ENCODE measurements around the gene STARD8. TPM values are rescaled to one million over a fixed set of nuclear protein-coding genes. Genes with fewer than 3 reads are reported as not detected.

STARD8 gene
- total RNA-seq, 1 experiment from 2014 or later, result not detected

DNA sequence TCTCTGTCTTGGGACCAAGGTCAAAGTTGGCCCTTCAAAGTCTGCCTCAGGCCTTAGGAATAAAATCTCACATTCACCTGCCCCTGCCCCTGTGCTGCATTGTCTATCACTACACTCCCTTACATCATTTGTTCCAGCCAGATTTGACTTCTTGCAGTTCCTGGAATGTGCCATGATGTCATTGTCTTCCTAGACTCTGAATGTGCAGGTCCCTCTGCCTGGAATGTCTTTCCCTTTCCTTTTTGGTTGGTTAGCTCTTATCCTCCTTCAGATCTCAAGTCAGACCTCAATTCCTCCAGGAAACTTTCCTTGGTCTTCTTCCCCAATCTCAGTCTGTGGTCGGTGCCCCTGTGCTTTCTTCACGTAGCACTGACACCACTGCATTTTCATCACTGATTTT, 113.6 kb downstream of the STARD8 start:
- Mint-ChIP-seq H3K27me3 (ENCODE audit: insufficient read depth, unreplicated experiment) (peaks cover 6% of the 10 kb centered on the region), H3K9me3 (ENCODE audit: unreplicated experiment) (no peaks in the 10 kb centered on the region)

DNA sequence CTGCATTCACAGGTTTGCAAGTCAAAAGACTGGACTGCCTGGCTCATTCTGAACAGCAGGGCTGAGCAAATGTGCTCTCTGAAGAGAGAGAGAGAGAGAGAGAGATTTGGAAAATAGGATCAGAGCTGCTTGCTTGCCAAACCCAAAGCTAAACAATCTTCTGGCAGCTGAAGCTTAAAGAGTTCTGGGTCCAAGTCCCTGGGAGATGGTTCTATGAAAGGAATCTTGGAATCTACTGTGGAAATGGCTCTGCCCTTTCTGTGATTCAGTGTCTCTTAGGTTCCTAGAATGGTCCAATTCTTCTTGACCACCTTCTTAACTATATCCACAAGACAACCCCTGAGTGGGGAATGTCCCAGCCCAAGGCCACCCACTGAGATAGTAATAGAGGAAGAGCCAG, 115.3 kb downstream of the STARD8 start:
- peaks cover 10% of the 10 kb centered on the region for H3K27me3 Mint-ChIP-seq (ENCODE audit: insufficient read depth, unreplicated experiment)
- H3K4me3 Mint-ChIP-seq (ENCODE audit: unreplicated experiment), result no peak overlapping the region
- H3K4me1 Mint-ChIP-seq (ENCODE audit: low read depth, unreplicated experiment), result no peaks in the 10 kb centered on the region
- Histone ChIP-seq H3K27me3 (replicated peaks; ENCODE audit: control insufficient read depth, insufficient read depth, low read length) (no peaks in the 10 kb centered on the region), H3K9me3 (no peaks in the 10 kb centered on the region), H3K4me3 (ENCODE audit: low read depth, low read length) (no peak overlapping the region), H3K36me3 (ENCODE audit: control insufficient read depth, insufficient read depth, low read length) (no peaks in the 10 kb centered on the region), H3K4me1 (no peaks in the 10 kb centered on the region)
- intact Hi-C loops (cut with micrococcal nuclease; ENCODE audit: unreplicated experiment), result no loop called here
- H3K27ac Mint-ChIP-seq (ENCODE audit: unreplicated experiment), result no peak overlapping the region
- H3K9me3 Mint-ChIP-seq (ENCODE audit: unreplicated experiment), result no peaks in the 10 kb centered on the region
- H3K36me3 Mint-ChIP-seq (ENCODE audit: insufficient read depth, unreplicated experiment), result no peaks in the 10 kb centered on the region
- TF ChIP-seq, protein P1, sequence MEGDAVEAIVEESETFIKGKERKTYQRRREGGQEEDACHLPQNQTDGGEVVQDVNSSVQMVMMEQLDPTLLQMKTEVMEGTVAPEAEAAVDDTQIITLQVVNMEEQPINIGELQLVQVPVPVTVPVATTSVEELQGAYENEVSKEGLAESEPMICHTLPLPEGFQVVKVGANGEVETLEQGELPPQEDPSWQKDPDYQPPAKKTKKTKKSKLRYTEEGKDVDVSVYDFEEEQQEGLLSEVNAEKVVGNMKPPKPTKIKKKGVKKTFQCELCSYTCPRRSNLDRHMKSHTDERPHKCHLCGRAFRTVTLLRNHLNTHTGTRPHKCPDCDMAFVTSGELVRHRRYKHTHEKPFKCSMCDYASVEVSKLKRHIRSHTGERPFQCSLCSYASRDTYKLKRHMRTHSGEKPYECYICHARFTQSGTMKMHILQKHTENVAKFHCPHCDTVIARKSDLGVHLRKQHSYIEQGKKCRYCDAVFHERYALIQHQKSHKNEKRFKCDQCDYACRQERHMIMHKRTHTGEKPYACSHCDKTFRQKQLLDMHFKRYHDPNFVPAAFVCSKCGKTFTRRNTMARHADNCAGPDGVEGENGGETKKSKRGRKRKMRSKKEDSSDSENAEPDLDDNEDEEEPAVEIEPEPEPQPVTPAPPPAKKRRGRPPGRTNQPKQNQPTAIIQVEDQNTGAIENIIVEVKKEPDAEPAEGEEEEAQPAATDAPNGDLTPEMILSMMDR (IDR thresholded peaks at IDR 0.05; ENCODE audit: insufficient read depth in 1 of 2, low read depth in 1 of 2, low read length in 1 of 2, severe bottlenecking in 1 of 2, unreplicated experiment in 1 of 2), result no peak
- DNase-seq, result no peak
- POLR2A ChIA-PET, result no interaction called here
- no TSS peak for BruUV-seq (replicated peaks)
- CTCF ChIA-PET, result no interaction called here

More for the DNA sequence above, 113.6 kb downstream of the STARD8 start:
- BruUV-seq (replicated peaks), result no TSS peak
- Mint-ChIP-seq H3K36me3 (ENCODE audit: insufficient read depth, unreplicated experiment) (no peaks in the 10 kb centered on the region), H3K4me3 (ENCODE audit: unreplicated experiment) (no peak overlapping the region), H3K4me1 (ENCODE audit: low read depth, unreplicated experiment) (no peaks in the 10 kb centered on the region), H3K27ac (ENCODE audit: unreplicated experiment) (no peak overlapping the region)
- CTCF ChIA-PET, result no interaction called here
- Histone ChIP-seq H3K27me3 (replicated peaks; ENCODE audit: control insufficient read depth, insufficient read depth, low read length) (no peaks in the 10 kb centered on the region), H3K9me3 (no peaks in the 10 kb centered on the region), H3K4me1 (no peaks in the 10 kb centered on the region), H3K4me3 (ENCODE audit: low read depth, low read length) (no peak overlapping the region), H3K36me3 (ENCODE audit: control insufficient read depth, insufficient read depth, low read length) (no peaks in the 10 kb centered on the region)
- no peak for DNase-seq
- POLR2A ChIA-PET, result no interaction called here
- intact Hi-C loops (cut with micrococcal nuclease; ENCODE audit: unreplicated experiment), result no loop called here
- TF ChIP-seq, protein P1 (IDR thresholded peaks at IDR 0.05; ENCODE audit: insufficient read depth in 1 of 2, low read depth in 1 of 2, low read length in 1 of 2, severe bottlenecking in 1 of 2, unreplicated experiment in 1 of 2), result no peak

DNA sequence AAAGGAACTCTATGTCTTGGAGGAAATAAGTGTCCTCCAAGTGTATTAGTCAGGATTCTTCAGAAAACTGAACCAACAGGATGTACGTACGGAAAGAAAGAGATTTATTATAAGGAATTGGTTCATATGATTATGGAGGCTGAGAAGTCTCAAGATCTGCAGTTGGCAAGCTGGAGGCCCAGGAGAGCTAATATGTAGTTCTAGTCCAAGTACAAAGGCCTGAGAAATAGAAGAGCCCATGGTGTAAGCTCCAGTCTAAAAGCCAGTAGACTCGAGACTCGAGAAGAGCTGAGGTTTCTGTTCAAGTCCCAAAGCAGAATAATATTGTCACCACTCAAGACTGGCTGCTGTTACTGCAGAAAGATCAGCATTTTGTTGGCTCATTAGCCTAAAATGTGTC, 116.0 kb downstream of the STARD8 start:
- no TSS peak for BruUV-seq (replicated peaks)
- Histone ChIP-seq H3K4me3 (ENCODE audit: low read depth, low read length) (no peak overlapping the region), H3K27me3 (replicated peaks; ENCODE audit: control insufficient read depth, insufficient read depth, low read length) (no peaks in the 10 kb centered on the region), H3K9me3 (no peaks in the 10 kb centered on the region), H3K36me3 (ENCODE audit: control insufficient read depth, insufficient read depth, low read length) (no peaks in the 10 kb centered on the region), H3K4me1 (no peaks in the 10 kb centered on the region)
- Mint-ChIP-seq H3K27me3 (ENCODE audit: insufficient read depth, unreplicated experiment) (peaks cover 10% of the 10 kb centered on the region), H3K36me3 (ENCODE audit: insufficient read depth, unreplicated experiment) (no peaks in the 10 kb centered on the region), H3K4me3 (ENCODE audit: unreplicated experiment) (no peak overlapping the region), H3K9me3 (ENCODE audit: unreplicated experiment) (no peaks in the 10 kb centered on the region), H3K27ac (ENCODE audit: unreplicated experiment) (no peak overlapping the region), H3K4me1 (ENCODE audit: low read depth, unreplicated experiment) (no peaks in the 10 kb centered on the region)
- ChIA-PET POLR2A (no interaction called here), CTCF (no interaction called here)
- TF ChIP-seq, protein P1 (IDR thresholded peaks at IDR 0.05; ENCODE audit: insufficient read depth in 1 of 2, low read depth in 1 of 2, low read length in 1 of 2, severe bottlenecking in 1 of 2, unreplicated experiment in 1 of 2), result no peak
- no peak for DNase-seq
- intact Hi-C loops (cut with micrococcal nuclease; ENCODE audit: unreplicated experiment), result no loop called here

Other genes with a start within 250 kb of the STARD8 start
- gene OPHN1, start 214.2 kb upstream of the STARD8 start, total RNA-seq (2022), result 2.8 and 4.6 TPM in 2 replicates
- 42.0 and 43.5 TPM in 2 replicates for gene YIPF6, start 148.6 kb upstream of the STARD8 start, total RNA-seq (2022)
- 5.7 and 7.0 TPM in 2 replicates for gene EFNB1, start 181.4 kb downstream of the STARD8 start, total RNA-seq (2022)

All from Caco-2 (cell line).